ACC112 (cell line): Measurements from ENCODE around the gene TTC9C.
"Not testable (repeated sequence)": the region's sequence is repeated elsewhere in the genome, so short reads cannot be mapped to it uniquely, and the experiment has no call there.

Experiments used
- H2AFZ ChIP-seq: fragments of 200-600 bp; sonication (generic); one replicate; pipeline ENCODE4 v1.6.0; 2017; ENCODE audit warnings: antibody characterized with exemption, low read length; ENCODE audit not compliant: unreplicated experiment
- H3K27ac ChIP-seq: fragments of 200-600 bp; sonication (generic); 2 replicates; pipeline ENCODE4 v1.5.1; 2014; ENCODE audit warnings: low read depth, mild to moderate bottlenecking, antibody characterized with exemption, low read length, moderate library complexity
- H3K27me3 ChIP-seq: fragments of 200-600 bp; sonication (generic); 2 replicates; pipeline ENCODE4 v1.6.1; 2014; ENCODE audit warnings: mild to moderate bottlenecking, antibody characterized with exemption, low read length, moderate library complexity, mixed read lengths; ENCODE audit not compliant: insufficient read depth
- H3K36me3 ChIP-seq: fragments of 200-600 bp; sonication (generic); 2 replicates; pipeline ENCODE4 v1.6.1; 2016; ENCODE audit warnings: mild to moderate bottlenecking, antibody characterized with exemption, low read length, moderate library complexity, mixed read lengths; ENCODE audit not compliant: insufficient read depth
- H3K4me1 ChIP-seq: fragments of 200-600 bp; sonication (generic); one replicate; pipeline ENCODE4 v1.6.1; 2016; ENCODE audit warnings: low read length, mixed read lengths; ENCODE audit not compliant: insufficient read depth, unreplicated experiment, control insufficient read depth
- H3K4me3 ChIP-seq: fragments of 200-600 bp; sonication (generic); 2 replicates; pipeline ENCODE4 v1.5.1; 2014; ENCODE audit warnings: mild to moderate bottlenecking, low read depth, low read length
- H3K79me2 ChIP-seq: fragments of 200-600 bp; sonication (generic); one replicate; pipeline ENCODE4 v1.6.0; 2016; ENCODE audit warnings: low read length; ENCODE audit not compliant: control insufficient read depth, unreplicated experiment, insufficient read depth

Gene TTC9C

DNA sequence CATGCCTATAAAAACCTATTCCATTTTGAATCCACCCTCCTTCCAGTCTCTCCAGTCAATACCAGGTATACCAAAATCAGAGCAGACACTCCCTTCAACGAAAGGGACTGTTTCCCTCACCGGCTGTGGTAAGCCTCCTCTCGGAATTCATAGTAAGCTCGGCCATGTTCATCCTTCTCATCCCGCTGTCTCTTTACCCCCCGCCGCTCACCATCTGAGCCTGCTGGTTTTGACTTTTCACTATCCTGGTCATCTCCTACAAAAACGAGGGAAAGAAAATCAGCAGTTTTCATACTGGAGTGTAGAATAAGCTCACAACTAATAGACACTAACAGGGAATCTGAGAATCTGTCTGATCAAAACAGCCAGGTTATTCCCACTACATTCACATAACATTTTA, 4.1 kb upstream of the TTC9C start:
- Histone ChIP-seq H3K4me3 (peak overlapping the region; percentile 99), H3K36me3 (peaks cover 61% of the 10 kb centered on the region), H3K27ac (no peak overlapping the region)

GRCh38 chr11:62725646-62726045, 2.6 kb upstream of the TTC9C start:
- H3K4me1 ChIP-seq = peaks cover 20% of the 10 kb centered on the region
- H3K4me3 ChIP-seq = peak overlapping the region; percentile 99
- H2AFZ ChIP-seq = no peak overlapping the region
- H3K27me3 ChIP-seq = no peaks in the 10 kb centered on the region
- peaks cover 51% of the 10 kb centered on the region for H3K36me3 ChIP-seq
- peak overlapping the region; percentile 90 for H3K27ac ChIP-seq
- H3K79me2 ChIP-seq = peaks cover 78% of the 10 kb centered on the region

More for the DNA sequence above, 4.1 kb upstream of the TTC9C start:
- H2AFZ ChIP-seq = no peak overlapping the region
- H3K27me3 ChIP-seq = no peaks in the 10 kb centered on the region
- peaks cover 78% of the 10 kb centered on the region for H3K79me2 ChIP-seq
- H3K4me1 ChIP-seq = peaks cover 17% of the 10 kb centered on the region

DNA sequence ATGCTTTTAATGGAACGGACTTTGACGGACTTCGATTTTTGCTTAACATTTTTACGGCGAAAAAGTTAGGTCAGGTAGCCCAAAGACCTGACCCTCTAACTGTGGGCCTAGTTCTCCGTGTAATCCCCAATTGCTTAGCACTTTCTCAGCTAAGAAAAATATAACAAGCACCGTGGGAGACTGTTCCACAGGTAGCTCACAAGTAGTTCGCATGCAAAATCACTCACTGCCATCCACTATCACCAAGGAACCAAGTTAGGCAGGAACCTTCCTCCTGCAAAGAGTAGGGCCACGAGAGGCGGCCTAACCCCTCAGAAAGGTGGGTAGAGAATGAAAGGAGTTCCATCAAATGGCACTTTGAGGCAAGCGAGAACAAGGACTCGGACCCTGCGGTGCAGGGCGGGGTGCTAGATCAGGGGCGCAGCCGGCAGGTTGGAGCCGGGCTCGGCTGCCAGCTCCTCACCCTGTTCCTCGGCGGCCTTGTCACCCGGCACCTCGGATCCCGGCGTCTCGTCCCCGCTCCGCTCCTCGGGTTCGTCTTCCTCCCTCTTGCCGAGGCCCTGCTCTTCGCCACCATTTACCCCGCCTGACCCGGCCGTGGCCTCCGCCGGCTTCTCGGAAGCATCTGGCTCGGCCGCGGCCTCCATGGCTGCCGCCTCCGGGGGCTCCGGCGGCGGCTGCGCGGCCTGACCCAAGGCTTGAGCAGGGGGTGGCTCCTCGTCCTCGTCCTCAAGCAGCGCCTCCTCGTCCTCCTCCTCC, 2.0 kb upstream of the TTC9C start:
- peak overlapping the region; percentile 90 for H3K27ac ChIP-seq
- peaks cover 45% of the 10 kb centered on the region for H3K36me3 ChIP-seq
- peak overlapping the region; percentile 99 for H3K4me3 ChIP-seq
- peaks cover 76% of the 10 kb centered on the region for H3K79me2 ChIP-seq
- no peaks in the 10 kb centered on the region for H3K27me3 ChIP-seq
- peak overlapping the region; percentile 19 for H2AFZ ChIP-seq
- H3K4me1 ChIP-seq = peaks cover 20% of the 10 kb centered on the region

DNA sequence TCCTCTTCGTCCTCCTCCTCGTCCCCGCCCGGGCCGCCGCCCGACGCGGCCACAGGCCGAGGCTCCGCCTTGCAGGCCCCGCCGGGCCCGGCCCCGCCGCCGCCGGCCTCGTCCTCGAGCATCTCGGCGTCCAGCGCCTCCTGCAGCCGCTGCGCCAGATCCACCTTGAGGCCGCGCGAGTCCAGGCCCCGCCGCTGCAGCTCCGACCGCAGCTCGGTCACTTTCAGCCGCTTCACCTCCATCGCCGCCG, 1.4 kb upstream of the TTC9C start:
- Histone ChIP-seq H3K4me1 (peaks cover 20% of the 10 kb centered on the region), H2AFZ (peak overlapping the region; percentile 19), H3K4me3 (peak overlapping the region; percentile 99)

GRCh38 chr11:62727165-62727871, 968 bp upstream of the TTC9C start, which contains the start of gene HNRNPUL2:
Gene HNRNPUL2 (minus strand): TSS chr11:62727457. CDS start chr11:62727156, 301 bp downstream.
- peak within 1 kb of the TSS; percentile 98 for H2AFZ ChIP-seq
- H3K4me3 ChIP-seq = peak within 1 kb of the TSS; percentile 99
- peaks cover 70% of the 10 kb centered on the region for H3K79me2 ChIP-seq
- H3K27me3 ChIP-seq = no peaks in the 10 kb centered on the region
- H3K4me1 ChIP-seq = peaks cover 20% of the 10 kb centered on the region
- peak within 1 kb of the TSS; percentile 90 for H3K27ac ChIP-seq
- peaks cover 35% of the 10 kb centered on the region for H3K36me3 ChIP-seq

More for the DNA sequence above, 1.4 kb upstream of the TTC9C start:
- Histone ChIP-seq H3K27me3 (no peaks in the 10 kb centered on the region), H3K79me2 (peaks cover 75% of the 10 kb centered on the region), H3K36me3 (peaks cover 40% of the 10 kb centered on the region), H3K27ac (peak overlapping the region; percentile 90)

- peak overlapping the region; percentile 90 for H3K27ac ChIP-seq
- H3K79me2 ChIP-seq = peaks cover 65% of the 10 kb centered on the region
- H3K4me1 ChIP-seq = peaks cover 20% of the 10 kb centered on the region
- peak overlapping the region; percentile 99 for H3K4me3 ChIP-seq
- peaks cover 30% of the 10 kb centered on the region for H3K36me3 ChIP-seq
- H2AFZ ChIP-seq = peak overlapping the region; percentile 98
- H3K27me3 ChIP-seq = no peaks in the 10 kb centered on the region
These were observed 465 bp upstream of the TTC9C start for GRCh38 chr11:62727872-62728170.

DNA sequence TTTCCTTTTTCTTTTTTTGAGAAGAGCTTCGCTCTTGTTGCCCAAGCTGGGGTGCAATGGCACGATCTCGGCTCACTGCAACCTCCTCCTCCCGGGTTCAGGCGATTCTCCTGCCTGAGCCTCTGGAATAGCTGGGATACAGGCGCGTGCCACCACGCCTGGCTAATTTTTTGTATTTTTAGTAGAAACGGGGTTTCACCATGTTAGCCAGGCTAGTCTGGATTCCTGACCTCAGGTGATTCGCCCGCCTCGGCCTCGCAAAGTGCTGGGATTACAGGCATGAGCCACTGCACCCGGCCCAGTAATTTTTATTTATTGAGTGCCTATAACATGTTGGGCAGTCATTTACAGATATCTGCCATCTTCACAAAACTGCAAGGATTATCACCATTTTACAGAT, 1.8 kb downstream of the TTC9C start:
- H3K27me3 ChIP-seq, H2AFZ ChIP-seq, H3K27ac ChIP-seq, H3K4me1 ChIP-seq: not testable (repeated sequence)
- peaks cover 47% of the 10 kb centered on the region for H3K79me2 ChIP-seq
- H3K36me3 ChIP-seq = peaks cover 15% of the 10 kb centered on the region
- peak overlapping the region; percentile 99 for H3K4me3 ChIP-seq

- no peak overlapping the region for H3K4me3 ChIP-seq
- H3K27ac ChIP-seq = no peak overlapping the region
- peaks cover 28% of the 10 kb centered on the region for H3K79me2 ChIP-seq
- H3K27me3 ChIP-seq = no peaks in the 10 kb centered on the region
- peaks cover 8% of the 10 kb centered on the region for H3K4me1 ChIP-seq
- H2AFZ ChIP-seq = no peak overlapping the region
- H3K36me3 ChIP-seq = peaks cover 8% of the 10 kb centered on the region
These were observed 4.5 kb downstream of the TTC9C start for GRCh38 chr11:62732830-62733229.

DNA sequence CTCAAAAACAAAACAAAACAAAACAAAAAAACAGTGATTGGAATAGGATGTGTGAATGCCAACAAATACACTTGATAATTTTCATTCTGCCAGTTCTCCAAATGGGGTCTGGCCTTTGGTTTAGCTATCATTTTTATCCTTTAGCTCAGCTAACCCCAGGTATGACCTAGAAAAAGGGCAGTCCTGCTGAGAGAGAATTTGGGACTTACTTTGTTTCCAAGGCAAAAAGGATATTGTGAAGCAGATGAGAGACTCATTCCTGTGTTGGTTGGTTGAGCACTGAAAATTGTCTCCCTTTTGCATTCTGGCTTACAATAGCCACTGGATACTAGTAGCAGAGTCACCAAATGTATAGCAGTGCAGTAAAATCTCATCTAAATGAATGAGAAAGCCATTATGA, 8.9 kb downstream of the TTC9C start:
- Histone ChIP-seq H3K4me1 (no peaks in the 10 kb centered on the region), H3K36me3 (peaks cover 14% of the 10 kb centered on the region), H3K27me3 (no peaks in the 10 kb centered on the region), H2AFZ (no peak overlapping the region), H3K79me2 (peaks cover 4% of the 10 kb centered on the region), H3K4me3 (no peak overlapping the region), H3K27ac (no peak overlapping the region)

GRCh38 chr11:62747475-62748160, 19.3 kb downstream of the TTC9C start:
- Histone ChIP-seq H3K27me3 (no peaks in the 10 kb centered on the region), H3K27ac (no peak overlapping the region), H3K36me3 (peaks cover 2% of the 10 kb centered on the region), H3K4me3 (no peak overlapping the region), H2AFZ (no peak overlapping the region), H3K79me2 (peaks cover 3% of the 10 kb centered on the region), H3K4me1 (no peaks in the 10 kb centered on the region)
